HCT116 (cell line): ENCODE measurements around the gene ANO8. TPM values are rescaled to one million over a fixed set of nuclear protein-coding genes. Genes with fewer than 3 reads are reported as not detected.
A peak's percentile ranks its signal among the peaks of the same experiment; 100 is the strongest.

ENCODE experiments used
- ATAC-seq: fragments of 200-7000 bp; cut with Tn5 transposase; 2 replicates; pipeline ENCODE4 v1.9.1; 2020; ENCODE audit warnings: mild to moderate bottlenecking, moderate library complexity
- BruUV-seq: library from RNA; stranded (reverse); fragments of 400-500 nt; replicated peaks from 2 replicates; lab custom pipeline; 2021; lab: Mats Ljungman, UMichigan
- CTCF ChIA-PET: fragments of 300-600 bp; sonication (Branson Sonifier 250); formaldehyde crosslinking; loops from one replicate; lab custom pipeline; 2021; ENCODE audit warnings: antibody characterized with exemption; lab: Charles Lee
- POLR2A ChIA-PET: fragments of 300-600, 350-600 bp; sonication (Branson Sonifier 250); formaldehyde crosslinking; loops from one replicate; lab custom pipeline; 2021; ENCODE audit warnings: antibody characterized with exemption; lab: Charles Lee
- RAD21 ChIA-PET, 2 experiments: fragments of 300-600 bp; sonication (Branson Sonifier 250); formaldehyde crosslinking; loops; one replicate each; lab custom pipeline; 2023; ENCODE audit warnings: low total read pairs in 2 of 2; ENCODE audit not compliant: uncharacterized antibody in 2 of 2, unreplicated experiment in 2 of 2, low non-redundant PET in 1 of 2; lab: Charles Lee
- DNase-seq: peaks from one replicate; pipeline ENCODE4 v3.0.0-alpha.2; 2010; ENCODE audit warnings: low read depth, low spot score
- H2AFZ ChIP-seq: fragments of 200-600 bp; shearing (Covaris generic), sonication (generic); 2 replicates; pipeline ENCODE4 v1.6.1; 2017; ENCODE audit warnings: low read depth, mixed run types, mixed read lengths, antibody characterized with exemption, low read length; ENCODE audit not compliant: poor library complexity, severe bottlenecking
- H3K27ac ChIP-seq: 2 replicates; pipeline ENCODE4 v1.5.1; 2012; ENCODE audit warnings: low read depth, low read length
- H3K27me3 ChIP-seq: fragments of 200-600 bp; sonication (generic); 2 replicates; pipeline ENCODE4 v1.6.1; 2016; ENCODE audit warnings: mixed run types, low read length, mixed read lengths; ENCODE audit not compliant: insufficient read depth
- H3K36me3 ChIP-seq, 2 experiments: fragments of 200-500 bp in 1 of 2; fragments of 200-600 bp in 1 of 2; sonication (Bioruptor generic) in 1 of 2; sonication (generic) in 1 of 2; 2 replicates each; pipeline versions ENCODE4 v1.5.1 to v1.6.1; 2014 to 2016; ENCODE audit warnings: low read length in 2 of 2, inconsistent platforms in 1 of 2, mixed read lengths in 1 of 2, mixed run types in 1 of 2; ENCODE audit not compliant: insufficient read depth in 2 of 2, control insufficient read depth in 1 of 2
- H3K4me1 ChIP-seq, 2 experiments: fragments of 200-600 bp in 1 of 2; sonication (generic) in 1 of 2; 2 replicates each; pipeline versions ENCODE4 v1.5.1 to v1.6.1; 2012 to 2017; ENCODE audit warnings: low read length in 2 of 2, inconsistent platforms in 1 of 2, mild to moderate bottlenecking in 1 of 2, mixed read lengths in 1 of 2, mixed run types in 1 of 2, moderate library complexity in 1 of 2; ENCODE audit not compliant: insufficient read depth in 2 of 2, control insufficient read depth in 1 of 2
- H3K4me2 ChIP-seq: fragments of 200-600 bp; sonication (generic); 2 replicates; pipeline ENCODE4 v1.6.1; 2017; ENCODE audit warnings: mixed run types, low read length, mixed read lengths
- H3K4me3 ChIP-seq, 2 experiments: fragments of 200-600 bp in 1 of 2; sonication (generic) in 1 of 2; replicated peaks in 1 of 2; 2 replicates each; pipeline ENCODE4 v1.5.1; 2011 to 2016; ENCODE audit warnings: low read length in 2 of 2, control low read depth in 1 of 2, low read depth in 1 of 2, mild to moderate bottlenecking in 1 of 2, mixed read lengths in 1 of 2, mixed run types in 1 of 2
- H3K79me2 ChIP-seq: fragments of 200-600 bp; sonication (generic); 2 replicates; pipeline ENCODE4 v1.6.1; 2017; ENCODE audit warnings: mild to moderate bottlenecking, mixed run types, low read length, moderate library complexity, mixed read lengths; ENCODE audit not compliant: insufficient read depth
- H3K9ac ChIP-seq: fragments of 200-600 bp; sonication (generic); 2 replicates; pipeline ENCODE4 v1.6.1; 2016; ENCODE audit warnings: low read length, mixed read lengths
- H3K9me2 ChIP-seq: fragments of 200-600 bp; sonication (generic), shearing (Covaris generic); 2 replicates; pipeline ENCODE4 v1.6.1; 2017; ENCODE audit warnings: mixed run types, mild to moderate bottlenecking, moderate library complexity; ENCODE audit not compliant: insufficient read depth
- H3K9me3 ChIP-seq, 2 experiments: fragments of 200-500 bp in 1 of 2; fragments of 200-600 bp in 1 of 2; sonication (Bioruptor generic) in 1 of 2; sonication (generic) in 1 of 2; 2 replicates each; pipeline ENCODE4 v1.6.1; 2014 to 2017; ENCODE audit warnings: low read length in 2 of 2, mixed read lengths in 2 of 2, inconsistent platforms in 1 of 2, low read depth in 1 of 2, mild to moderate bottlenecking in 1 of 2, mixed run types in 1 of 2, moderate library complexity in 1 of 2; ENCODE audit not compliant: control insufficient read depth in 1 of 2, insufficient read depth in 1 of 2
- H4K20me1 ChIP-seq: fragments of 200-600 bp; sonication (generic), shearing (Covaris generic); 2 replicates; pipeline ENCODE4 v1.6.1; 2017; ENCODE audit warnings: mixed run types, mild to moderate bottlenecking, moderate library complexity; ENCODE audit not compliant: insufficient read depth
- CEBPB ChIP-seq: IDR thresholded peaks from 2 replicates; pipeline ENCODE4 v1.6.1; 2012; ENCODE audit warnings: low read depth
- EGR1 ChIP-seq: IDR thresholded peaks from 2 replicates; pipeline ENCODE4 v1.6.1; 2012; ENCODE audit warnings: low read depth
- ELF1 ChIP-seq: IDR thresholded peaks from 2 replicates; pipeline ENCODE4 v1.6.1; 2012; ENCODE audit warnings: low read depth, borderline replicate concordance
- EZH2 ChIP-seq: fragments of 200-600 bp; sonication (generic); IDR thresholded peaks from 2 replicates; pipeline ENCODE4 v1.6.1; 2017; ENCODE audit warnings: antibody characterized with exemption, mixed run types
- FOSL1 ChIP-seq: IDR thresholded peaks from 2 replicates; pipeline ENCODE4 v1.6.1; 2012; ENCODE audit warnings: low read depth
- POLR2AphosphoS5 ChIP-seq: IDR thresholded peaks from 2 replicates; pipeline ENCODE4 v1.6.1; 2011; ENCODE audit warnings: mild to moderate bottlenecking, low read depth, low read length, moderate library complexity
- SRF ChIP-seq: IDR thresholded peaks from 2 replicates; pipeline ENCODE4 v1.6.1; 2012; ENCODE audit warnings: low read depth
- TCF7L2 ChIP-seq: IDR thresholded peaks from 2 replicates; pipeline ENCODE4 v1.7.0; 2011; ENCODE audit warnings: borderline replicate concordance, inconsistent platforms; ENCODE audit not compliant: insufficient read depth, insufficient read length; ENCODE audit errors: extremely low read depth
- YY1 ChIP-seq: IDR thresholded peaks from 2 replicates; pipeline ENCODE4 v1.6.1; 2011; ENCODE audit warnings: low read length, low read depth, moderate library complexity, mild to moderate bottlenecking; ENCODE audit not compliant: insufficient replicate concordance; ENCODE audit errors: extremely low read depth
- intact Hi-C: fragments of 100-400 bp; cut with micrococcal nuclease; formaldehyde crosslinking; loops from 2 replicates; pipeline ENCODE4 v1.10.0; 2022
- total RNA-seq: library from RNA; stranded (reverse); gene quantifications from one replicate; pipeline ENCODE4 v1.2.1, GENCODE V29; 2021; ENCODE audit not compliant: unreplicated experiment
- TF ChIP-seq, protein P1 (sequence below), 3 experiments: fragments of 200-600 bp in 1 of 3; sonication (generic) in 1 of 3; IDR thresholded peaks in 2 of 3; conservative IDR thresholded peaks in 1 of 3; 2 replicates each; pipeline ENCODE4 v1.5.1; 2012 to 2017; ENCODE audit warnings: low read depth in 2 of 3, low read length in 2 of 3, antibody characterized with exemption in 1 of 3, borderline replicate concordance in 1 of 3, control low read depth in 1 of 3, mild to moderate bottlenecking in 1 of 3, mixed read lengths in 1 of 3, mixed run types in 1 of 3, moderate library complexity in 1 of 3; ENCODE audit not compliant: insufficient read depth in 1 of 3
- TF ChIP-seq, protein P2 (sequence below): IDR thresholded peaks from 2 replicates; pipeline ENCODE4 v1.6.1; 2012
- TF ChIP-seq, protein P3 (sequence below): IDR thresholded peaks from 2 replicates; pipeline ENCODE4 v1.6.1; 2012

ANO8 gene
- total RNA-seq, 1 experiment from 2014 or later = 22.9 TPM

GRCh38 chr19:17293605-17294004, 41.0 kb downstream of the ANO8 start:
- H3K4me3 ChIP-seq = peak overlapping the region; percentile 60 to 67
- ChIA-PET RAD21 (interaction anchor here in 1 of 2 experiments (1.0 kb wide), 1 partner anchor 12 kb away, joined by 7 read pairs; the partner anchor contains the start of gene MRPL34), POLR2A (interaction anchor here (0.8 to 2.4 kb wide), 6 partner anchors 11 to 575 kb away, joined by 3 to 22 read pairs (median 4); partner anchors contain the start of genes ABHD8, DDA1 and MRPL34)

More at GRCh38 chr19:17293605-17294004, 41.0 kb downstream of the ANO8 start:
- Histone ChIP-seq H4K20me1 (no peaks in the 10 kb centered on the region), H3K4me2 (peak overlapping the region; percentile 82), H2AFZ (no peak overlapping the region), H3K9me2 (no peaks in the 10 kb centered on the region), H3K4me1 (peaks cover 20 to 44% of the 10 kb centered on the region in 2 experiments)
- TF ChIP-seq ELF1 (no peak), CEBPB (no peak), EGR1 (no peak), SRF (no peak), FOSL1 (no peak), POLR2AphosphoS5 (no peak), YY1 (no peak), EZH2 (no peak), TCF7L2 (no peak)
- TF ChIP-seq, protein P1, sequence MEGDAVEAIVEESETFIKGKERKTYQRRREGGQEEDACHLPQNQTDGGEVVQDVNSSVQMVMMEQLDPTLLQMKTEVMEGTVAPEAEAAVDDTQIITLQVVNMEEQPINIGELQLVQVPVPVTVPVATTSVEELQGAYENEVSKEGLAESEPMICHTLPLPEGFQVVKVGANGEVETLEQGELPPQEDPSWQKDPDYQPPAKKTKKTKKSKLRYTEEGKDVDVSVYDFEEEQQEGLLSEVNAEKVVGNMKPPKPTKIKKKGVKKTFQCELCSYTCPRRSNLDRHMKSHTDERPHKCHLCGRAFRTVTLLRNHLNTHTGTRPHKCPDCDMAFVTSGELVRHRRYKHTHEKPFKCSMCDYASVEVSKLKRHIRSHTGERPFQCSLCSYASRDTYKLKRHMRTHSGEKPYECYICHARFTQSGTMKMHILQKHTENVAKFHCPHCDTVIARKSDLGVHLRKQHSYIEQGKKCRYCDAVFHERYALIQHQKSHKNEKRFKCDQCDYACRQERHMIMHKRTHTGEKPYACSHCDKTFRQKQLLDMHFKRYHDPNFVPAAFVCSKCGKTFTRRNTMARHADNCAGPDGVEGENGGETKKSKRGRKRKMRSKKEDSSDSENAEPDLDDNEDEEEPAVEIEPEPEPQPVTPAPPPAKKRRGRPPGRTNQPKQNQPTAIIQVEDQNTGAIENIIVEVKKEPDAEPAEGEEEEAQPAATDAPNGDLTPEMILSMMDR (IDR thresholded peaks at IDR 0.05 in 2 of 3, conservative IDR thresholded peaks at IDR 0.05 in 1 of 3; ENCODE audit: borderline replicate concordance in 1 of 3, insufficient read depth in 1 of 3, low read depth in 2 of 3, low read length in 2 of 3) = no peak
- TF ChIP-seq, protein P2, sequence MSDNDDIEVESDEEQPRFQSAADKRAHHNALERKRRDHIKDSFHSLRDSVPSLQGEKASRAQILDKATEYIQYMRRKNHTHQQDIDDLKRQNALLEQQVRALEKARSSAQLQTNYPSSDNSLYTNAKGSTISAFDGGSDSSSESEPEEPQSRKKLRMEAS = no peak; the same call in 1 of the 2 replicates
- TF ChIP-seq, protein P3, sequence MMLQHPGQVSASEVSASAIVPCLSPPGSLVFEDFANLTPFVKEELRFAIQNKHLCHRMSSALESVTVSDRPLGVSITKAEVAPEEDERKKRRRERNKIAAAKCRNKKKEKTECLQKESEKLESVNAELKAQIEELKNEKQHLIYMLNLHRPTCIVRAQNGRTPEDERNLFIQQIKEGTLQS = no peak
- TF ChIP-seq, all 23 proteins: peak for 0
- ATAC-seq (no peak), DNase-seq (no peak)
- Histone ChIP-seq H3K36me3 (peaks cover 0 to 10% of the 10 kb centered on the region in 2 experiments; a peak in 2 of 4 replicates), H3K9me3 (no peaks in the 10 kb centered on the region; a peak in 1 of 4 replicates), H3K27me3 (no peaks in the 10 kb centered on the region), H3K27ac (peak overlapping the region; percentile 57), H3K9ac (peak overlapping the region; percentile 68; the same call in 1 of the 2 replicates), H3K79me2 (peaks cover 37% of the 10 kb centered on the region)
- no TSS peak for BruUV-seq
- intact Hi-C loops = loop anchor here (1.0 to 2.0 kb wide), 2 partner anchors 15 to 93 kb away; partner anchors contain the start of gene DDA1
- CTCF ChIA-PET = interaction anchor here (0.9 to 3.1 kb wide), 10 partner anchors 11 to 579 kb away, joined by 3 to 33 read pairs (median 6); partner anchors contain the start of genes ANO8 and MRPL34
